IMR-90 (cell line): ENCODE data around the gene PPIL6. TPM values are rescaled to one million over a fixed set of nuclear protein-coding genes. Genes with fewer than 3 reads are reported as not detected.

Experiments
- ATAC-seq: fragments of 200-7000 bp; cut with Tn5 transposase; 2 replicates; pipeline ENCODE4 v1.9.1; 2020; ENCODE audit warnings: low read depth, mild to moderate bottlenecking, moderate library complexity
- BruUV-seq: library from RNA; stranded (reverse); fragments of 400-500 nt; replicated peaks from 2 replicates; lab custom pipeline; 2021; lab: Mats Ljungman, UMichigan
- CTCF ChIA-PET: fragments of 300-600 bp; formaldehyde crosslinking; extraction: SDS; loops from one replicate; lab custom pipeline; 2021; ENCODE audit warnings: antibody characterized with exemption; lab: Yijun Ruan, JAX
- POLR2A ChIA-PET: fragments of 300-600 bp; sonication (Branson Sonifier 250); formaldehyde crosslinking; loops from one replicate; lab custom pipeline; 2022; ENCODE audit warnings: antibody characterized with exemption; ENCODE audit not compliant: unreplicated experiment; lab: Charles Lee
- DNase-seq: peaks from one replicate; pipeline ENCODE4 v3.0.0; 2013
- H2AFZ ChIP-seq: replicated peaks from 2 replicates; pipeline ENCODE3; 2013; ENCODE audit warnings: low read length, mild to moderate bottlenecking; ENCODE audit not compliant: poor library complexity
- H2AK5ac ChIP-seq: 2 replicates; pipeline ENCODE4 v1.6.1; 2013; ENCODE audit warnings: low read depth, low read length, inconsistent platforms
- H2AK9ac ChIP-seq: replicated peaks from 2 replicates; pipeline ENCODE3; 2013; ENCODE audit warnings: mild to moderate bottlenecking, low read depth, low read length, moderate library complexity; ENCODE audit not compliant: poor library complexity
- H2BK120ac ChIP-seq: 2 replicates; pipeline ENCODE4 v1.6.1; 2013; ENCODE audit warnings: low read depth, low read length, inconsistent platforms
- H2BK15ac ChIP-seq: 3 replicates; pipeline ENCODE4 v1.6.1; 2013; ENCODE audit warnings: low read depth, low read length, inconsistent platforms
- H2BK20ac ChIP-seq: 2 replicates; pipeline ENCODE4 v1.6.1; 2013; ENCODE audit warnings: low read depth, mild to moderate bottlenecking, inconsistent platforms, low read length, moderate library complexity
- H2BK5ac ChIP-seq: 2 replicates; pipeline ENCODE4 v1.6.1; 2013; ENCODE audit warnings: mild to moderate bottlenecking, low read depth, low read length, inconsistent platforms; ENCODE audit not compliant: poor library complexity, severe bottlenecking
- H3K14ac ChIP-seq: replicated peaks from 2 replicates; pipeline ENCODE4 v1.6.1; 2013; ENCODE audit warnings: low read depth, low read length, inconsistent platforms
- H3K18ac ChIP-seq: 2 replicates; pipeline ENCODE4 v1.6.1; 2013; ENCODE audit warnings: low read depth, low read length, control low read depth
- H3K23ac ChIP-seq: 2 replicates; pipeline ENCODE4 v1.6.1; 2013; ENCODE audit warnings: low read depth, low read length, inconsistent platforms
- H3K27ac ChIP-seq: 2 replicates; pipeline ENCODE4 v1.5.1; 2013; ENCODE audit warnings: mild to moderate bottlenecking, control low read depth, low read length; ENCODE audit not compliant: insufficient read depth
- H3K27me3 ChIP-seq: 2 replicates; pipeline ENCODE4 v1.6.1; 2013; ENCODE audit warnings: low read length; ENCODE audit not compliant: control insufficient read depth, insufficient read depth
- H3K36me3 ChIP-seq: 2 replicates; pipeline ENCODE4 v1.6.1; 2013; ENCODE audit warnings: low read length, mixed read lengths; ENCODE audit not compliant: control insufficient read depth, insufficient read depth
- H3K4ac ChIP-seq: 2 replicates; pipeline ENCODE4 v1.6.1; 2013; ENCODE audit warnings: low read depth, low read length, inconsistent platforms
- H3K4me1 ChIP-seq: 2 replicates; pipeline ENCODE4 v1.6.1; 2013; ENCODE audit warnings: low read length, mixed read lengths; ENCODE audit not compliant: control insufficient read depth, insufficient read depth
- H3K4me2 ChIP-seq: 2 replicates; pipeline ENCODE4 v1.6.1; 2013; ENCODE audit warnings: low read depth, mild to moderate bottlenecking, control low read depth, low read length, moderate library complexity
- H3K4me3 ChIP-seq: 2 replicates; pipeline ENCODE4 v1.5.1; 2013; ENCODE audit warnings: low read depth, mild to moderate bottlenecking, control low read depth, low read length, moderate library complexity; ENCODE audit not compliant: insufficient read depth
- H3K56ac ChIP-seq: 2 replicates; pipeline ENCODE4 v1.6.1; 2013; ENCODE audit warnings: low read length, inconsistent platforms; ENCODE audit not compliant: insufficient read depth; ENCODE audit errors: extremely low read depth
- H3K79me1 ChIP-seq, 2 experiments: 2 replicates each; pipeline ENCODE4 v1.6.1; 2013; ENCODE audit warnings: low read length in 2 of 2, inconsistent platforms in 1 of 2, low read depth in 1 of 2
- H3K9ac ChIP-seq: 2 replicates; pipeline ENCODE4 v1.6.1; 2013; ENCODE audit warnings: low read depth, low read length, control low read depth
- H3K9me1 ChIP-seq: 2 replicates; pipeline ENCODE4 v1.6.1; 2013; ENCODE audit warnings: low read length, inconsistent platforms; ENCODE audit not compliant: insufficient read depth
- H3K9me3 ChIP-seq: 2 replicates; pipeline ENCODE4 v1.6.1; 2013; ENCODE audit warnings: low read length; ENCODE audit not compliant: control insufficient read depth, insufficient read depth
- H4K20me1 ChIP-seq: 2 replicates; pipeline ENCODE4 v1.6.1; 2013; ENCODE audit warnings: low read length, inconsistent platforms; ENCODE audit not compliant: insufficient read depth
- H4K5ac ChIP-seq: 2 replicates; pipeline ENCODE4 v1.6.1; 2013; ENCODE audit warnings: mild to moderate bottlenecking, low read depth, low read length, control low read depth
- H4K8ac ChIP-seq, 2 experiments: 2 replicates each; pipeline ENCODE4 v1.6.1; 2013; ENCODE audit warnings: low read depth in 2 of 2, low read length in 2 of 2, control low read depth in 1 of 2, inconsistent platforms in 1 of 2
- H4K91ac ChIP-seq: 2 replicates; pipeline ENCODE4 v1.6.1; 2013; ENCODE audit warnings: low read depth, low read length, inconsistent platforms; ENCODE audit not compliant: insufficient read depth
- CEBPB ChIP-seq: IDR thresholded peaks from 2 replicates; pipeline ENCODE4 v1.6.1; 2012; ENCODE audit warnings: low read depth, low read length, improper control_type of control experiment
- CHD1 ChIP-seq: IDR thresholded peaks from 2 replicates; pipeline ENCODE4 v1.6.1; 2012; ENCODE audit warnings: low read depth, low read length, improper control_type of control experiment
- FOS ChIP-seq: fragments of 150-350 bp; IDR thresholded peaks from 2 replicates; pipeline ENCODE4 v1.6.1; 2016; ENCODE audit warnings: low read depth, low read length
- MAZ ChIP-seq: IDR thresholded peaks from 2 replicates; pipeline ENCODE4 v1.6.1; 2012; ENCODE audit warnings: low read depth, mild to moderate bottlenecking, low read length, improper control_type of control experiment, moderate library complexity, borderline replicate concordance
- MXI1 ChIP-seq: IDR thresholded peaks from 2 replicates; pipeline ENCODE4 v1.6.1; 2012; ENCODE audit warnings: low read depth, mild to moderate bottlenecking, low read length, moderate library complexity, borderline replicate concordance
- RAD21 ChIP-seq: IDR thresholded peaks from 2 replicates; pipeline ENCODE4 v1.6.1; 2012; ENCODE audit warnings: low read length, improper control_type of control experiment
- RCOR1 ChIP-seq: IDR thresholded peaks from 2 replicates; pipeline ENCODE4 v1.6.1; 2012; ENCODE audit warnings: mild to moderate bottlenecking, low read length, improper control_type of control experiment; ENCODE audit not compliant: insufficient replicate concordance
- RFX5 ChIP-seq: IDR thresholded peaks from 2 replicates; pipeline ENCODE4 v1.8.0; 2012; ENCODE audit warnings: low read depth, mild to moderate bottlenecking, low read length, moderate library complexity
- SMC3 ChIP-seq: fragments of 150-350 bp; IDR thresholded peaks from 2 replicates; pipeline ENCODE4 v1.6.1; 2016; ENCODE audit warnings: low read depth, mild to moderate bottlenecking, antibody characterized with exemption, low read length, moderate library complexity
- WGBS, 2 experiments: methylation state at CpG; one replicate each; pipeline versions ENCODE4 v1.1.5 to v1.1.7; 2013; ENCODE audit warnings: missing lambda C conversion rate in 2 of 2; ENCODE audit not compliant: insufficient read length in 1 of 2; ENCODE audit errors: extremely low coverage in 2 of 2; 5-methylcytosine and 5-hydroxymethylcytosine counted together
- dilution Hi-C: fragments of 300-500 bp; cut with HindIII; formaldehyde crosslinking; loops from one replicate; pipeline ENCODE4 v1.14.3; 2018; ENCODE audit warnings: low sequenced_read_pairs; ENCODE audit not compliant: unreplicated experiment
- in situ Hi-C: fragments of 300-500 bp; cut with MboI; formaldehyde crosslinking; loops from 3 replicates; pipeline ENCODE4 v1.14.3; 2019; ENCODE audit warnings: low sequenced_read_pairs, inconsistent platforms, mixed read lengths
- intact Hi-C: fragments of 100-400 bp; cut with micrococcal nuclease; formaldehyde crosslinking; loops from 2 replicates; pipeline ENCODE4 v1.10.0; 2022
- polyA plus RNA-seq, 3 experiments: library from polyadenylated mRNA; depleted of rRNA; stranded (reverse); fragments of >200 nt; gene quantifications; 2 replicates each; pipeline ENCODE4 v1.2.3, GENCODE V29; 2012; ENCODE audit warnings: low replicate concordance in 1 of 3
- total RNA-seq: library from RNA; depleted of rRNA; stranded (reverse); fragments of >200 nt; gene quantifications from 2 replicates; pipeline ENCODE4 v1.2.3, GENCODE V29; 2012
- TF ChIP-seq, protein P1 (sequence below): fragments of 150-350 bp; IDR thresholded peaks from 2 replicates; pipeline ENCODE4 v1.6.1; 2016; ENCODE audit warnings: low read depth, mild to moderate bottlenecking, low read length, moderate library complexity, borderline replicate concordance
- TF ChIP-seq, protein P2 (sequence below): conservative IDR thresholded peaks from 2 replicates; pipeline ENCODE4 v1.5.1; 2012; ENCODE audit warnings: mild to moderate bottlenecking, low read depth, low read length, improper control_type of control experiment

PPIL6 gene
- total and polyA plus RNA-seq, 2 of the 4 experiments (the other 2 are of a cell fraction), result 0.15 to 0.18 TPM

DNA sequence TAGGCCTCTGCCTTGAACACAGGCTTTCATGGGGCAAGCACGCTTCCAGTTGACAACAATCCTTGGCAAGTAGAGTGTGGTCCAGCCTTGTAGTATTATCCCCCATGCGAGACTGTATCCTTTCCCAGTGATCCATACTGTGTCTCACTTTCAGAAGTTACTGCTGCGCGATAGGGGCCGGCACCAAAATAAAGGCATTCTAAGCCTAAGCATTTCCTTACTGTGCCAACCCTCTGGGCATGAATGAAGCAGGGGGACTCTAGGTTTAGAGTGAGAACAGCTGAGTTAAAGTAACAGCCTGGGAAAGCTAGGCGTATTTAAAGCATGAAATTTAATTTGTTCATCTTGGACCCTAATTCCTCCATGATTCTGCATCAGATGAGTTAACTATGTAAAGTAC lies 97.5 kb downstream of the PPIL6 start:
- H2BK15ac ChIP-seq, result no peak overlapping the region
- dilution Hi-C loops, result no loop called here
- ATAC-seq (no peak), DNase-seq (no peak)
- H3K4me2 ChIP-seq, result no peak overlapping the region
- no peak overlapping the region for H4K91ac ChIP-seq
- no peak overlapping the region for H2AK5ac ChIP-seq
- TF ChIP-seq SMC3 (no peak), FOS (no peak), RFX5 (no peak), MAZ (no peak), RCOR1 (no peak), CEBPB (no peak), CHD1 (no peak), MXI1 (no peak), RAD21 (no peak)
- TF ChIP-seq, protein P1, sequence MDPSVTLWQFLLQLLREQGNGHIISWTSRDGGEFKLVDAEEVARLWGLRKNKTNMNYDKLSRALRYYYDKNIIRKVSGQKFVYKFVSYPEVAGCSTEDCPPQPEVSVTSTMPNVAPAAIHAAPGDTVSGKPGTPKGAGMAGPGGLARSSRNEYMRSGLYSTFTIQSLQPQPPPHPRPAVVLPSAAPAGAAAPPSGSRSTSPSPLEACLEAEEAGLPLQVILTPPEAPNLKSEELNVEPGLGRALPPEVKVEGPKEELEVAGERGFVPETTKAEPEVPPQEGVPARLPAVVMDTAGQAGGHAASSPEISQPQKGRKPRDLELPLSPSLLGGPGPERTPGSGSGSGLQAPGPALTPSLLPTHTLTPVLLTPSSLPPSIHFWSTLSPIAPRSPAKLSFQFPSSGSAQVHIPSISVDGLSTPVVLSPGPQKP, result no peak
- TF ChIP-seq, protein P2, sequence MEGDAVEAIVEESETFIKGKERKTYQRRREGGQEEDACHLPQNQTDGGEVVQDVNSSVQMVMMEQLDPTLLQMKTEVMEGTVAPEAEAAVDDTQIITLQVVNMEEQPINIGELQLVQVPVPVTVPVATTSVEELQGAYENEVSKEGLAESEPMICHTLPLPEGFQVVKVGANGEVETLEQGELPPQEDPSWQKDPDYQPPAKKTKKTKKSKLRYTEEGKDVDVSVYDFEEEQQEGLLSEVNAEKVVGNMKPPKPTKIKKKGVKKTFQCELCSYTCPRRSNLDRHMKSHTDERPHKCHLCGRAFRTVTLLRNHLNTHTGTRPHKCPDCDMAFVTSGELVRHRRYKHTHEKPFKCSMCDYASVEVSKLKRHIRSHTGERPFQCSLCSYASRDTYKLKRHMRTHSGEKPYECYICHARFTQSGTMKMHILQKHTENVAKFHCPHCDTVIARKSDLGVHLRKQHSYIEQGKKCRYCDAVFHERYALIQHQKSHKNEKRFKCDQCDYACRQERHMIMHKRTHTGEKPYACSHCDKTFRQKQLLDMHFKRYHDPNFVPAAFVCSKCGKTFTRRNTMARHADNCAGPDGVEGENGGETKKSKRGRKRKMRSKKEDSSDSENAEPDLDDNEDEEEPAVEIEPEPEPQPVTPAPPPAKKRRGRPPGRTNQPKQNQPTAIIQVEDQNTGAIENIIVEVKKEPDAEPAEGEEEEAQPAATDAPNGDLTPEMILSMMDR, result no peak
- H4K8ac ChIP-seq, result no peak overlapping the region
- ChIA-PET POLR2A (no interaction called here), CTCF (no interaction called here)
- no TSS peak for BruUV-seq
- H3K14ac ChIP-seq, result no peak overlapping the region
- H3K27me3 ChIP-seq, result no peaks in the 10 kb centered on the region
- no peak overlapping the region for H3K27ac ChIP-seq
- no peaks in the 10 kb centered on the region for H4K20me1 ChIP-seq
- no peak overlapping the region for H2AK9ac ChIP-seq
- no peak overlapping the region for H3K4me3 ChIP-seq
- no peak overlapping the region for H3K18ac ChIP-seq
- H2AFZ ChIP-seq, result no peak overlapping the region
- WGBS, 2 experiments, result no CpG with 5 or more reads among the region's 6 CpGs
- intact Hi-C loops, result no loop called here
- no peak overlapping the region for H2BK120ac ChIP-seq
- no peaks in the 10 kb centered on the region for H3K9me3 ChIP-seq
- H3K9ac ChIP-seq, result no peak overlapping the region
- no peak overlapping the region for H2BK5ac ChIP-seq
- H3K4me1 ChIP-seq, result no peaks in the 10 kb centered on the region
- H2BK20ac ChIP-seq, result no peak overlapping the region
- H3K36me3 ChIP-seq, result no peaks in the 10 kb centered on the region
- no peak overlapping the region for H3K56ac ChIP-seq
- H3K23ac ChIP-seq, result no peak overlapping the region
- H3K79me1 ChIP-seq, result no peaks in the 10 kb centered on the region
- H3K9me1 ChIP-seq, result no peaks in the 10 kb centered on the region
- no peak overlapping the region for H4K5ac ChIP-seq
- H3K4ac ChIP-seq, result no peak overlapping the region
- in situ Hi-C loops, result no loop called here
